Stimulated activated CD8-positive, alpha-beta memory T cell treated with anti-CD3 and anti-CD28 coated beads, Interleukin-4, amount 100 ng/mL, for 24 hours (primary cell): ENCODE data around the gene SPOUT1.

Experiments
- DNase-seq: peaks from one replicate; pipeline ENCODE4 v3.0.0-alpha.2; 2020; ENCODE audit warnings: low read depth

The SPOUT1 gene

DNA sequence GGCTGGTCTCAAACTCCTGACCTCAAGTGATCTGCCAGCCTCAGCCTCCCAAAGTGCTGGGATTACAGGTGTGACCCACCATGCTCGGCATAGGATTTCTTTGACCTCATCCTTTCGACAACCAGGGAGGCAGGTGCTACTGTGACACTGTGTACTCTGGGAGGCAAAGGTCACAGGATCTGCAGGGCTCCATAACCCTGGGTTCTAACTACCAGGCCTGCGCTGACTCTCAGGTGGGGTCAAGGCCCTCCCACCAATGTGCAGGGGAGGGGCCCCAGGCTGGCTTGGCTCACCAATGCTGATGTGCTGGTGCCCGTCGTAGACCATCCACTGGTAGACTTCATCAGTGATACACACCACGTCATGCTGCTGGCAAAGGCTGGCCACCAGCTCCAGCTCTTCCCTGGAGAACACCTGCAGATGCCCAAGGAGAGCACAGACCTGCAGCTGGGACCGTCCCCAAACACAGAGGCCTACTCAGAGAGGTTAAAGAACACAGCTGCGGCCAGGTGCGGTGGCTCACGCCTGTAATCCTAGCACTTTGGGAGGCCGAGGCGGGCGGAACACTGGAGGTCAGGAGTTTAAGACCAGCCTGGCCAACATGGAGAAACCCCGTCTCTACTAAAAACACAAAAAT, 7.0 kb upstream of the SPOUT1 start:
- no peak for DNase-seq

GRCh38 chr9:128835246-128836210, 5.9 kb upstream of the SPOUT1 start:
- no peak for DNase-seq

DNA sequence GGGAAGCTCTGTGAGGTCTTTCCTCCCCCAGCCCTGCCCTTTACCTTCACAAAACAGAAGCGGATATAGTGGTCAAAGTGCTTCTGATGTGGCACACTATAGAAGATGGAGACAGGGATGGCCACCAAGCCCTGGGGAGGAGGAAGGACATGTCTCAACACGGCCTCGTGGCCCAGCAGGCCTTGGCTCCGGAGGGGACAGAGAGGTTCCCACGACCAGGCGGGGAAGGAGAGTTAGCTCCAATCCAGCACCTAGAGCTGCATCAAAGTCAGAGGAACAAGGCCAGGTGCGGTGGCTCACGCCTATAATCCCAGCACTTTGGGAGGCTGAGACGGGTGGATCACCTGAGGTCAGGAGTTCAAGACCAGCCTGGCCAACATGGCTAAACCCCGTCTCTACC, 4.1 kb upstream of the SPOUT1 start:
- DNase-seq: no peak

DNA sequence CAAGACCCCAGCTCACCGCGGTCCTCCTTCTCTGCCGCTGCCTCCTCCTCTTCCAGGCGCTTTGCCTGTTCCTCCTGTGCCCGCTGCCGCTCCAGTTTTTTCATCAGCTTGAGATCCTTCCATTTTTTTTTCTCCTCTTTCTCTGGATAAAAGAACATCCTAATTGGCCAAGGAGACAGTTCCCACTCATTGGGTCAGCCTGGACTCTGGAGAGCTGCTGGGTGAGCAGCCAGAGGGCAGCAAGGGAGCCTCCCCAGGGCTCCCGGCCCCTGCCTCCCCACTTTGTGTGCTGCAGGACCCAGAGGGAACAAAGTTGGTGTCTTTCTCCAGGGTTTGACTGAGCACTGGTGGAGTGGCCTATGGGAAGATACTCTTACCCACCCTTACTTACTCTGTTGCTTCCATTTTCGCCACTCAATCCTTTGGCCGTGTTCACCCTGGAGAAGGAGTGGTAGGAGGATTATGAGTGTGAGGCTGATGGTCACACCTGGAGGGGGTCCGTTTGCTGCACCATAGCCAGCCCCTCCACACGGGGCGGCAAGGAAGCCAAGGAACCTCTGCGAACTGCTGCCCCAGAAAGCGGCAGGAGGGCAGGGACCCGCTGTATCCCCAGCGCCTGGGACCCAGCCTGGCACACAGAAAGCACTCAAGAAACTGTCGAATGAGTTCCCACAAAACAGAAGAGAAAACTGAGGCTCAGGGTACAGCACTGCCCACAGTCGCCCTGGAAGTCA, 708 bp downstream of the SPOUT1 start:
- no peak for DNase-seq

GRCh38 chr9:128828267-128828666, 1.3 kb downstream of the SPOUT1 start:
- no peak for DNase-seq

- DNase-seq: no peak
Observed at GRCh38 chr9:128825923-128826700, 3.5 kb downstream of the SPOUT1 start.

DNA sequence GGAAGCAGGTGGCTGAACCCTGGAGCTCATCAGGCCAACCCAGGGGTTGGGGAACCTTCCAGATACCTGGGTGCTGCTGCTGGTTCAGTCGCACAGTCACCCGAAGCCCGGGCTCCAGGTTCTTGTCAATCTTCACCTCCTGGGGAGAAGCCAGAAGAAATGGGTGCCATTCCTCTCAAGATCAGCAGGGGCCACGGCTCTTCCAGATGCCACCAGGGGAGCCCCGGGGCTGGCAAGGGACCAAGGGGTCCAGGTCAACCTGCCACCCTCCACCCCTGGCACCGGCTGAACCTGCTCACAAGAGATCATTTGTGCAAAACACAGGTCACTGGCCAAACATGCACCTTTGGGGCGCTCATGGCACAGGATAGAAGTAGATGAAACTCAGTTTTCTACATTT, 4.7 kb downstream of the SPOUT1 start:
- no peak for DNase-seq

DNA sequence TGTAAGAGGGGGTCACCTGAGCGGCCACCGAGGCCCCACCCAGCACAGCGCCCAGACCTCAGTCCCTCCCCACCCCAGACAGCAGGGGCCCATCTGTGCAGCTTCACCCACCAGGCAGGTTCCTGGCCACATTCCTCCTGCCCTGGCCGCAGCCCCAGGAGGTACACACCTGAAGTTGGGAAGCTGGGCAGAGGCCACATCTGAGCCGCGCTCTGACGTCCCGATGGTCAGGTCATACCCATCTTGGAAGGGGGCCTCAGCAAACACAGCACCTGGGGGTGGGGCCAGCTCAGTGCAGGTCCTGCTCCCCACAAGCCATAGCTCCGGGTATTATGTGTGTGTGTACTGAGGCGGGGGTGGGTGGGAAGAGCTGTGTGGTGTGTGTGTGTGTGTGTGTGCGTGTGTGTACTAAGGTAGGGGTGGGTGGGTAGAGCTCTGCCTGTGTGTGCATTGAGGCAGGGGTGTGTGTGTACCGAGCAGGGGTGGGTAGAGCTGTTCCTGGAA, 5.6 kb downstream of the SPOUT1 start:
- DNase-seq: no peak

GRCh38 chr9:128823362-128823902, 6.2 kb downstream of the SPOUT1 start:
- no peak for DNase-seq

- DNase-seq: no peak
Observed at GRCh38 chr9:128822407-128823042, 7.1 kb downstream of the SPOUT1 start.

DNA sequence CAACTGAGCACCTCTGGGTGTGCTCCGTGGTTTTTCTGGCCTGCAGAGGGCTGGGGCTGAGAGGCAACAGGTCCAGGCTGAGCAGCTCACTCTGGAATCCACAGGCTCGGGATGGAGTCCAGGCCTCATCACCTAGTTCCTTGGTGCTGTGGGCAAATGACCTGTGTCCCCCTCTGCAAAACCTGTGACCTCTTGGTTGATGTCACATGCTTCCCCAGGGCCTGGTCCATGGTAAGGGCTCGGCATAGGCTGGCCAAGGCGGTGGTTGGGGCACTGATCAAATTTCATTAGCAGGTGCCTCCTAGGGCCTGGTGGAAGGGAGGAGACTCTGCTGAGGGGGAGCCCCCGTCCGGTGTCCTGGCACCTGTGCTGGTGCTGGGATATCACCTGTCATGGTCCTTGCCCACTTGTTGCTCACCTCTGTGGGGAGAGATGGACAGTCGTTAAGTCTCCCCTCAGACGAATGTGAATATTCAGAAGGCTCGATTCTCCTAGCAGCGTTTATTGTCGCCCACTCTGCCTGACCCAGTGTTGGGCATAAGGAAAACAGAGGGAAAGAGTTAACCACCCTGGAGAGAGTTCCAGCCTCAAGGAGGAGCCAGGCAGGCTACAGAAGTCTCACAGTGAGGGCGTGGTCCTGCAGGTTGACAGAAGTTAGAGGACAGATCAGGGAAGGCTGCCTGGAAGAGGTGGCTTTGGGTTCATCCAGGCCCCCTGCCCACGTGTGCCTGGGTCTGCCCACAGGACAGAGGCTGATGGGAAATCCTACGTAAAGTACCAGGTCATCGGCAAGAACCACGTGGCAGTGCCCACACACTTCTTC, 7.8 kb downstream of the SPOUT1 start:
- no peak for DNase-seq

DNA sequence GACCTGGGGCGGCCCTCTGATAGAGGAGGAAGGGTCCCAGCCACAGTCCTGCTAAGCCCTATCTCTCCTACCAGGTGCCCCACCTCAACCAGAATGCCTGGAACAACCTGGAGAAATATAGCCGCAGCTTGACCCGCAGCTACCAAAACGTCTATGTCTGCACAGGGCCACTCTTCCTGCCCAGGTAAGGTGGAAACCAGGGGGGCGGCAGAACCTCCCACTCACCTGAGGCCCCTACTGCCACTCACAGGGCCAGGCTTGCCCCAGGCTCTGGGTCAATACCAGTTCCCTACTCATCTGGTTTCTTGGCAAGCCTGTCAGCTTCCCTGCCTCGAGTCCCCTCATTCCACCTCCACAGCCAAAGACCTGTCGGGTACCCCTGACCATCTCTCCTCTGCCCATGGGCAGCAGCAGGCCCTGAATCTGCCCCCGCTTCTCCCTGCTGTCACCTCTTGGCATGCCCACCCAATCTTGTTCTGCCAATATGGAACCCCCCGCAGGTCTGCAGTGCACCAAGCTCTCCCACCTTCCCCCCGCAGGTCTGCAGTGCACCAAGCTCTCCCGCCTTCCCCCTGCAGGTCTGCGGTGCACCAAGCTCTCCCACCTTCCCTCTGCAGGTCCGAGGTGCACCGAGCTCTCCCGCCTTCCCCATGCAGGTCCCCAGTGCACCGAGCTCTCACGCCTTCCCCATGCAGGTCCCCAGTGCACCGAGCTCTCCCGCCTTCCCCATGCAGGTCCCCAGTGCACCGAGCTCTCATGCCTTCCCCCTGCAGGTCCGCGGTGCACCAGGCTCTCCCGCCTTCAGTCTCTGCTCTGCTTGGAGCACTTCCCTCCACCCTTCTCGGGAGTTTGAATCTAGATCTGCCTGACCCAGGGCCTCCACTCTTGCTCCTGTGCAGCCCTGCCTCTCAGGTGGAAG, 8.7 kb downstream of the SPOUT1 start:
- DNase-seq: no peak

DNA sequence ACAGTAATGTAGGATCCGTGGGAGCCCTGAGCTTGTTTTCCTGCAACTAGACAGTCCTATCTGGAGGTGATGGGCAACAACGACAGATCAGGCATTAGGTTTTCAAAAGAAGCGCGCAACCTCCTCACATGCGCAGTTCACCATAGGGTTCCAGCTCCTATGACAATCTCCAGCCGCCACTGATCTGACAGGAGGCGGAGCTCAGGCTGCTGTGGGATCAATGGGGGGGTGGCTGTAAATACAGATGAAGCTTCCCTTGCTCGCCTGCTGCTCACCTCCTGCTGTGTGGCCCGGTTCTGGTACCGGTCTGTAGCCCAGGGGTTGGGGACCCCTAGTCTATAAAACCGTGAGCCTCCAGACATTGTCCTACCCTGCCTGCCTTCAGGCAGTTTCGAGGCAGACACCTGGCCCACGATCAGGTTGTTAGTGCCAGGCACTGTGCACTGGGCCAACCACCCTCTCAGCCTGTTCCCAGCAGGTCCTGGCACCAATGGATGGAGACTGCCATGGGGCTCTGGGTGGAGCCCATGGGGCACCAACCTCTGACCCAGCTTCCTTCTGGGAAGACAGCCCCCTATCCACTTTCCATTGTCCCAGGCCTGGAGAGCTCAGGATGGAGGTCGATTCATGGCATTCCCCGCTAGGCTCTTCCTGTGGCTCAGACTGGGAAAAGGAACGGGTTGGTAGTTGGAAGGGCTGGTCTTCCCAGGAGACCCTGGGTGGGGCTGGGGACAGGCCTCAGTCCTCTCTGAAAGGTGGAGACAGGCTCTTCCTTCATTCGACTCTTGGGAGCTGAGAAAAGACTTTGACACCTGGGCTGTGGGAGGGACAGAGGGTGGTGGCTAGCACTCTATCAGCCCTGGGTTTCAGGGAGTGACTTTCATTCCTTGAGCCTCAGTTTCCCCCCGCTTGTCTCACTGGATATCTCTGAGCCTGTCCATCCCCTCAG, 9.6 kb downstream of the SPOUT1 start:
- no peak for DNase-seq

- no peak for DNase-seq
Observed at GRCh38 chr9:128818839-128819715, 10.5 kb downstream of the SPOUT1 start.

GRCh38 chr9:128818099-128818838, 11.3 kb downstream of the SPOUT1 start, which contains the start of gene ENDOG:
Gene ENDOG (plus strand): TSS chr9:128818500. CDS start chr9:128818685, 185 bp downstream.
- peak; percentile 99 for DNase-seq

DNA sequence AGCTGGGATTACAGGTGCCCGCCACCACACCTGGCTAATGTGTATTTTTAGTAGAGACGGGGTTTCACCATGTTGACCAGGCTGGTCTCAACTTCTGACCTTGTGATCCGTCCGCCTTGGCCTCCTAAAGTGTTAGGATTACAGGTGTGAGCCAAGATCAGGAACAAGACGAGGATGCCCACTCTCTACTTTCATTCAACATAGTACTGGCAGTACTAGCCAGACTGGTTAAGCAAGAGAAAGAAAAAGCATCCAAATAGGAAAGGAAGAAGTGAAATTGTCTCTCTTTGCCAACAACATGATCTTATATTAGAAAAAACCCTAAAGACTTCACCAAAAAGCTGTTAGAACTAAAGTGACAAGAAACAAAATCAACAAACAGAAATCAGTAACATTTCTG, 18.7 kb downstream of the SPOUT1 start:
- no peak for DNase-seq
